Panc1 (cell line): ENCODE results near the gene GRK7. TPM values are rescaled to one million over a fixed set of nuclear protein-coding genes. Genes with fewer than 3 reads are reported as not detected.

Source experiments
- ATAC-seq: fragments of 200-7000 bp; cut with Tn5 transposase; 2 replicates; pipeline ENCODE4 v1.9.1; 2020; ENCODE audit warnings: mild to moderate bottlenecking, moderate library complexity
- BruUV-seq: library from RNA; stranded (reverse); fragments of 400-500 nt; replicated peaks from 2 replicates; lab custom pipeline; 2021; lab: Mats Ljungman, UMichigan
- CTCF ChIA-PET: fragments of 300-600 bp; sonication (Branson Sonifier 250); formaldehyde crosslinking; loops from one replicate; lab custom pipeline; 2022; ENCODE audit warnings: antibody characterized with exemption; lab: Charles Lee
- POLR2A ChIA-PET: fragments of 300-600 bp; sonication (Branson Sonifier 250); formaldehyde crosslinking; loops from one replicate; lab custom pipeline; 2022; ENCODE audit warnings: antibody characterized with exemption; lab: Charles Lee
- DNase-seq: peaks from one replicate; pipeline ENCODE4 v3.0.0-alpha.2; 2010; ENCODE audit warnings: low read depth, low spot score
- H3K27ac ChIP-seq: 2 replicates; pipeline ENCODE4 v1.5.1; 2011; ENCODE audit warnings: mild to moderate bottlenecking, low read length, inconsistent platforms
- H3K27me3 ChIP-seq: fragments of 200-500 bp; sonication (Bioruptor generic); 2 replicates; pipeline ENCODE4 v1.6.0; 2014; ENCODE audit warnings: low read length, inconsistent platforms; ENCODE audit not compliant: control insufficient read depth, insufficient read depth
- H3K36me3 ChIP-seq: fragments of 200-500 bp; sonication (Bioruptor generic); 2 replicates; pipeline ENCODE4 v1.5.1; 2014; ENCODE audit warnings: inconsistent platforms, mild to moderate bottlenecking, low read length, moderate library complexity; ENCODE audit not compliant: control insufficient read depth, insufficient read depth
- H3K4me1 ChIP-seq: 2 replicates; pipeline ENCODE4 v1.5.1; 2011; ENCODE audit warnings: inconsistent platforms, mild to moderate bottlenecking, low read length, moderate library complexity; ENCODE audit not compliant: control insufficient read depth, insufficient read depth
- H3K4me3 ChIP-seq, 2 experiments: 2 replicates each; pipeline ENCODE4 v1.5.1; 2011 to 2012; ENCODE audit warnings: low read depth in 2 of 2, low read length in 2 of 2, mild to moderate bottlenecking in 2 of 2, inconsistent platforms in 1 of 2, moderate library complexity in 1 of 2
- H3K9me3 ChIP-seq: fragments of 200-500 bp; sonication (Bioruptor generic); 2 replicates; pipeline ENCODE4 v1.5.1; 2014; ENCODE audit warnings: low read depth, mild to moderate bottlenecking, inconsistent platforms, low read length, moderate library complexity; ENCODE audit not compliant: control insufficient read depth, insufficient read depth
- POLR2AphosphoS5 ChIP-seq: IDR thresholded peaks from 2 replicates; pipeline ENCODE4 v1.6.1; 2012; ENCODE audit warnings: mild to moderate bottlenecking, low read depth, low read length, moderate library complexity
- SIN3A ChIP-seq: IDR thresholded peaks from 2 replicates; pipeline ENCODE4 v1.6.1; 2012; ENCODE audit warnings: low read depth, mild to moderate bottlenecking, low read length, moderate library complexity, borderline replicate concordance; ENCODE audit not compliant: insufficient read depth
- TCF7L2 ChIP-seq: IDR thresholded peaks from 2 replicates; pipeline ENCODE4 v1.6.1; 2011; ENCODE audit warnings: mild to moderate bottlenecking, low read depth, low read length, inconsistent platforms
- in situ Hi-C: cut with HindIII; loops from 2 replicates; pipeline ENCODE4 v1.10.0; 2016; ENCODE audit warnings: low sequenced_read_pairs, low pct_unique_long_range_greater_than_20kb
- intact Hi-C: fragments of 100-400 bp; cut with micrococcal nuclease; formaldehyde crosslinking; loops from one replicate; pipeline ENCODE4 v1.10.0; 2022; ENCODE audit not compliant: unreplicated experiment
- total RNA-seq: library from RNA; stranded (reverse); gene quantifications from one replicate; pipeline ENCODE4 v1.2.1, GENCODE V29; 2021; ENCODE audit not compliant: unreplicated experiment
- TF ChIP-seq, protein P1 (sequence below), 2 experiments: IDR thresholded peaks; 2 replicates each; pipeline ENCODE4 v1.6.1; 2011 to 2012; ENCODE audit warnings: low read depth in 2 of 2, control low read depth in 1 of 2, low read length in 1 of 2, mild to moderate bottlenecking in 1 of 2, moderate library complexity in 1 of 2; ENCODE audit not compliant: insufficient read depth in 1 of 2
- TF ChIP-seq, protein P2 (sequence below): fragments of 450-650 bp; IDR thresholded peaks from 2 replicates; pipeline ENCODE4 v1.5.1; 2017; ENCODE audit warnings: mild to moderate bottlenecking

The GRK7 gene
- total RNA-seq, 1 experiment from 2014 or later, result 0.10 TPM

DNA sequence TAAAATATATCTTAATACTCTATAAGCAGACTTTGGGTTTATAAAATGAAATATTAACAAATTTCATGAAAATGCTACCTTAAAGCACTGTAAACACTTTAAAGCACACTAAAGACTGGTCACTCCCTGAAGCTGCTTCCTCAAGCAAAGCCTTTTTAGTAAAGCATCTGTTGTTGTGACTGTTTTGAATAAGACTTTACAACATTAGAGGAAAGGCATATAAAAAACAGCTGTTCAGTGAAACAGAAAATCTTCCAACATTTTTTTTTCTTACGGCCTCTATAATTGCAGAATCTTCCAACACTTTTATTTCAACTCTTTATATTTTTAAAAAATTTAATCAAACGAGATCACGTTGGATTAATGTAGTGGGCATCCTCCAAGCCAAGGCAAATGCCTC, 48.1 kb downstream of the GRK7 start:
- Histone ChIP-seq H3K27me3 (no peaks in the 10 kb centered on the region), H3K36me3 (no peaks in the 10 kb centered on the region), H3K4me1 (no peaks in the 10 kb centered on the region), H3K4me3 (no peak overlapping the region), H3K27ac (no peak overlapping the region), H3K9me3 (no peaks in the 10 kb centered on the region)
- intact Hi-C loops (no loop called here), in situ Hi-C loops (no loop called here)
- no peak for TF ChIP-seq POLR2AphosphoS5
- TF ChIP-seq, protein P1, sequence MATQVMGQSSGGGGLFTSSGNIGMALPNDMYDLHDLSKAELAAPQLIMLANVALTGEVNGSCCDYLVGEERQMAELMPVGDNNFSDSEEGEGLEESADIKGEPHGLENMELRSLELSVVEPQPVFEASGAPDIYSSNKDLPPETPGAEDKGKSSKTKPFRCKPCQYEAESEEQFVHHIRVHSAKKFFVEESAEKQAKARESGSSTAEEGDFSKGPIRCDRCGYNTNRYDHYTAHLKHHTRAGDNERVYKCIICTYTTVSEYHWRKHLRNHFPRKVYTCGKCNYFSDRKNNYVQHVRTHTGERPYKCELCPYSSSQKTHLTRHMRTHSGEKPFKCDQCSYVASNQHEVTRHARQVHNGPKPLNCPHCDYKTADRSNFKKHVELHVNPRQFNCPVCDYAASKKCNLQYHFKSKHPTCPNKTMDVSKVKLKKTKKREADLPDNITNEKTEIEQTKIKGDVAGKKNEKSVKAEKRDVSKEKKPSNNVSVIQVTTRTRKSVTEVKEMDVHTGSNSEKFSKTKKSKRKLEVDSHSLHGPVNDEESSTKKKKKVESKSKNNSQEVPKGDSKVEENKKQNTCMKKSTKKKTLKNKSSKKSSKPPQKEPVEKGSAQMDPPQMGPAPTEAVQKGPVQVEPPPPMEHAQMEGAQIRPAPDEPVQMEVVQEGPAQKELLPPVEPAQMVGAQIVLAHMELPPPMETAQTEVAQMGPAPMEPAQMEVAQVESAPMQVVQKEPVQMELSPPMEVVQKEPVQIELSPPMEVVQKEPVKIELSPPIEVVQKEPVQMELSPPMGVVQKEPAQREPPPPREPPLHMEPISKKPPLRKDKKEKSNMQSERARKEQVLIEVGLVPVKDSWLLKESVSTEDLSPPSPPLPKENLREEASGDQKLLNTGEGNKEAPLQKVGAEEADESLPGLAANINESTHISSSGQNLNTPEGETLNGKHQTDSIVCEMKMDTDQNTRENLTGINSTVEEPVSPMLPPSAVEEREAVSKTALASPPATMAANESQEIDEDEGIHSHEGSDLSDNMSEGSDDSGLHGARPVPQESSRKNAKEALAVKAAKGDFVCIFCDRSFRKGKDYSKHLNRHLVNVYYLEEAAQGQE (IDR thresholded peaks at IDR 0.05; ENCODE audit: insufficient read depth in 1 of 2, low read depth in 2 of 2, low read length in 1 of 2), result no peak
- no peak for TF ChIP-seq TCF7L2
- TF ChIP-seq SIN3A, result no peak
- TF ChIP-seq, protein P2, sequence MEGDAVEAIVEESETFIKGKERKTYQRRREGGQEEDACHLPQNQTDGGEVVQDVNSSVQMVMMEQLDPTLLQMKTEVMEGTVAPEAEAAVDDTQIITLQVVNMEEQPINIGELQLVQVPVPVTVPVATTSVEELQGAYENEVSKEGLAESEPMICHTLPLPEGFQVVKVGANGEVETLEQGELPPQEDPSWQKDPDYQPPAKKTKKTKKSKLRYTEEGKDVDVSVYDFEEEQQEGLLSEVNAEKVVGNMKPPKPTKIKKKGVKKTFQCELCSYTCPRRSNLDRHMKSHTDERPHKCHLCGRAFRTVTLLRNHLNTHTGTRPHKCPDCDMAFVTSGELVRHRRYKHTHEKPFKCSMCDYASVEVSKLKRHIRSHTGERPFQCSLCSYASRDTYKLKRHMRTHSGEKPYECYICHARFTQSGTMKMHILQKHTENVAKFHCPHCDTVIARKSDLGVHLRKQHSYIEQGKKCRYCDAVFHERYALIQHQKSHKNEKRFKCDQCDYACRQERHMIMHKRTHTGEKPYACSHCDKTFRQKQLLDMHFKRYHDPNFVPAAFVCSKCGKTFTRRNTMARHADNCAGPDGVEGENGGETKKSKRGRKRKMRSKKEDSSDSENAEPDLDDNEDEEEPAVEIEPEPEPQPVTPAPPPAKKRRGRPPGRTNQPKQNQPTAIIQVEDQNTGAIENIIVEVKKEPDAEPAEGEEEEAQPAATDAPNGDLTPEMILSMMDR, result no peak
- POLR2A ChIA-PET, result interaction anchor here (0.7 kb wide), 1 partner anchor 394 kb away, joined by 3 read pairs; no protein-coding TSS in a partner anchor
- CTCF ChIA-PET, result no interaction called here
- no TSS peak for BruUV-seq
- no peak for DNase-seq
- ATAC-seq, result no peak

DNA sequence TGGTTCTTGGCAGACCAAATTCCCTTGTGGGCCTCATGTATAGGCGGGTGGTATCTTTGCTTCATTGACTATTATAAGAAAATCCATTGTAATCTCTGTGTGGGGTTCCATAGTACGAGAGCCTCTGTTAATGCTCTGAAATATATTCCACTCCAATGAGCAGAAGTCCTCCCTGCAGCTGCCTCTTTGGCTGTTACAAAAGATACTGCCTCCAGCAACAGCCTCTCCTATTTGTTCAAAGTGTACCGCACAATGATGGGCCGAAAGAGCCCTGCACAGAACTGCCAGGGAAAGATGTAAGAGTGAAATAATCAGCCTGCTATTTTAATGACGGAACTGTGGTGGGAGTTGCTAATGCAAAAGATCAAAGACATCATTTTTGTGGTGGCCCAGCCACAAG, 48.9 kb downstream of the GRK7 start:
- TF ChIP-seq POLR2AphosphoS5 (no peak), TCF7L2 (no peak), SIN3A (no peak)
- TF ChIP-seq, protein P1 (IDR thresholded peaks at IDR 0.05; ENCODE audit: insufficient read depth in 1 of 2, low read depth in 2 of 2, low read length in 1 of 2), result no peak
- TF ChIP-seq, protein P2, result no peak
- Histone ChIP-seq H3K9me3 (no peaks in the 10 kb centered on the region), H3K27me3 (peaks cover under 1% of the 10 kb centered on the region; the same call in 1 of the 2 replicates), H3K4me3 (no peak overlapping the region), H3K4me1 (no peaks in the 10 kb centered on the region), H3K36me3 (no peaks in the 10 kb centered on the region), H3K27ac (no peak overlapping the region)
- CTCF ChIA-PET, result no interaction called here
- POLR2A ChIA-PET, result no interaction called here
- no TSS peak for BruUV-seq
- in situ Hi-C loops (no loop called here), intact Hi-C loops (no loop called here)
- ATAC-seq (no peak), DNase-seq (no peak)
